ENCODE data around the gene VMAC. TPM values are rescaled to one million over a fixed set of nuclear protein-coding genes. Genes with fewer than 3 reads are reported as not detected.

The VMAC gene
- total RNA-seq, 2 donors from 2014 or later: 4.0 to 4.7 TPM

DNA sequence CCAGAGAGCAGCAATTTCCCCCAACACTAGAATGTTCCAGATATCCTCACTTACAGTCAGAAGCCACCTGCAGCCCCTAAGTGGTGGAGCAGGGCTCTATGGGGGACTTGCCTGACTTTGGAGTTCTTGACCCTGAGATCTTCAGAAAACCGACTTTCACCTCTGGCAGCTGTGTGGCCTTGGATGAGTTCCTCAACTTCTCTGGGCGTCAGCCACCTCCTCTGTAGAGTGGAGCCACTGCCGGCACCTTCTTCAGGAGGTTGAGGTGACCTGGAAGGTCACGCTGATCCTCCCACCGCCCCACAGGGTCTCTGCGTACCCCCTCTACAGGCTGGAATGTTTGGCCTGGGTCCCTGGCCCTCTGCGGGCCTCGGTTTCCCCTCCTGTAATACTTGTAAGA, 27.2 kb upstream of the VMAC start:
- Histone ChIP-seq H3K9ac (ENCODE audit: low read depth in 2 of 2, low read length in 2 of 2) (no peak overlapping the region), H3K4me1 (no peaks in the 10 kb centered on the region), H3K9me3 (no peaks in the 10 kb centered on the region), H3K4me3 (no peak overlapping the region), H3K36me3 (no peaks in the 10 kb centered on the region), H3K27ac (no peak overlapping the region), H3K27me3 (no peaks in the 10 kb centered on the region)
- TF ChIP-seq, protein P1, sequence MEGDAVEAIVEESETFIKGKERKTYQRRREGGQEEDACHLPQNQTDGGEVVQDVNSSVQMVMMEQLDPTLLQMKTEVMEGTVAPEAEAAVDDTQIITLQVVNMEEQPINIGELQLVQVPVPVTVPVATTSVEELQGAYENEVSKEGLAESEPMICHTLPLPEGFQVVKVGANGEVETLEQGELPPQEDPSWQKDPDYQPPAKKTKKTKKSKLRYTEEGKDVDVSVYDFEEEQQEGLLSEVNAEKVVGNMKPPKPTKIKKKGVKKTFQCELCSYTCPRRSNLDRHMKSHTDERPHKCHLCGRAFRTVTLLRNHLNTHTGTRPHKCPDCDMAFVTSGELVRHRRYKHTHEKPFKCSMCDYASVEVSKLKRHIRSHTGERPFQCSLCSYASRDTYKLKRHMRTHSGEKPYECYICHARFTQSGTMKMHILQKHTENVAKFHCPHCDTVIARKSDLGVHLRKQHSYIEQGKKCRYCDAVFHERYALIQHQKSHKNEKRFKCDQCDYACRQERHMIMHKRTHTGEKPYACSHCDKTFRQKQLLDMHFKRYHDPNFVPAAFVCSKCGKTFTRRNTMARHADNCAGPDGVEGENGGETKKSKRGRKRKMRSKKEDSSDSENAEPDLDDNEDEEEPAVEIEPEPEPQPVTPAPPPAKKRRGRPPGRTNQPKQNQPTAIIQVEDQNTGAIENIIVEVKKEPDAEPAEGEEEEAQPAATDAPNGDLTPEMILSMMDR (IDR thresholded peaks at IDR 0.05): no peak
- intact Hi-C loops (cut with DNase I): no loop called here
- no peak for DNase-seq

DNA sequence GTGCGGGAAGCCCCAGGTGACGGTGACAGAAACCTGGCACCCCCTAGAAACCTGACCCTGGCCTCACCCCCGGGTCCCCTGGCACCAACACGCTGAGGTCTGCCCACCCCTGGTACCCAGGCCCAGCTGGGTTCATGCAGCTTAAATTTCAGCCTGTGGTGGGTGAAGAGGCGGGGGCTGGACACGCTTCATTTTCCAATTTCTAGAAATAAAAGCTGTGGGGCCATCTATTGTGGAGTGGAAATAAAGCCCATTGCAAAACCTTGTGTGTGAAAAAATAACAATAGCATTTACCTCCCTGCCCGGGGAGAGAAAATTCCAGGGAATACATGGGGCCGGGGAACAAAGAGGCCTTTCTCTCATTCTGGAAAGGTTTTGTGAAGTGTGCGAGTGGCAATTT, 26.8 kb upstream of the VMAC start:
- intact Hi-C loops (cut with DNase I): no loop called here

GRCh38 chr19:5880196-5880595, 24.5 kb upstream of the VMAC start:
- no peak for DNase-seq
- H3K27ac ChIP-seq: no peak overlapping the region
- TF ChIP-seq, protein P1 (IDR thresholded peaks at IDR 0.05): no peak
- peak overlapping the region in 1 of 2 donors; percentile 12 for H3K9ac ChIP-seq (ENCODE audit: low read depth in 2 of 2, low read length in 2 of 2)
- no peak overlapping the region for H3K4me3 ChIP-seq
- H3K27me3 ChIP-seq: no peaks in the 10 kb centered on the region
- H3K36me3 ChIP-seq: no peaks in the 10 kb centered on the region
- intact Hi-C loops (cut with DNase I): no loop called here
- no peaks in the 10 kb centered on the region for H3K4me1 ChIP-seq
- no peaks in the 10 kb centered on the region for H3K9me3 ChIP-seq

More for the DNA sequence above, 26.8 kb upstream of the VMAC start:
- Histone ChIP-seq H3K4me3 (no peak overlapping the region), H3K9ac (ENCODE audit: low read depth in 2 of 2, low read length in 2 of 2) (no peak overlapping the region), H3K9me3 (no peaks in the 10 kb centered on the region), H3K27me3 (no peaks in the 10 kb centered on the region), H3K36me3 (no peaks in the 10 kb centered on the region), H3K4me1 (no peaks in the 10 kb centered on the region), H3K27ac (no peak overlapping the region)
- TF ChIP-seq, protein P1 (IDR thresholded peaks at IDR 0.05): no peak
- no peak for DNase-seq

DNA sequence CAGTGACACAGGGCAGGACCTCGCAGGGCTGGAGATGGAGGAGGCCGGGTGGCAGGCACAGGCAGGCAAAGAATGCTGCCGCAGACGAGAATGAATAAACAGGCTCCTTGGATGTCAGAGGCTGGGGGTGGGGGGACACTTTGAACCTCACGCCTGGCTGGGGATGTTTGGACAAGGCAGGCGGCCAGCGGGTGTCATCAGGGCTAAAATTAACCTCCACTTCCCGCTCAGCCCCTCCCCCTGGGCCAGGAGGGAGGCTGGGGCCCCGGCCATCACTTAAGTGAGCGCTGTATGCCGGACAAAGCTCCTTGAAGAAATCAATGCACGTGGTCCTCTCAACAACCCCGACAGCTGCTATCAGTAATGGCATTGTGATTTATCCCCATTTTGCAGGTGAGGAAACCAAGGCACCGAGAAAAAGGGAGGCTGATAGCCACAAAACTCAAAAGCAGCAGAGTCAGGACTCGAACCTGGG, 24.0 kb upstream of the VMAC start:
- DNase-seq: peak; percentile 44

DNA sequence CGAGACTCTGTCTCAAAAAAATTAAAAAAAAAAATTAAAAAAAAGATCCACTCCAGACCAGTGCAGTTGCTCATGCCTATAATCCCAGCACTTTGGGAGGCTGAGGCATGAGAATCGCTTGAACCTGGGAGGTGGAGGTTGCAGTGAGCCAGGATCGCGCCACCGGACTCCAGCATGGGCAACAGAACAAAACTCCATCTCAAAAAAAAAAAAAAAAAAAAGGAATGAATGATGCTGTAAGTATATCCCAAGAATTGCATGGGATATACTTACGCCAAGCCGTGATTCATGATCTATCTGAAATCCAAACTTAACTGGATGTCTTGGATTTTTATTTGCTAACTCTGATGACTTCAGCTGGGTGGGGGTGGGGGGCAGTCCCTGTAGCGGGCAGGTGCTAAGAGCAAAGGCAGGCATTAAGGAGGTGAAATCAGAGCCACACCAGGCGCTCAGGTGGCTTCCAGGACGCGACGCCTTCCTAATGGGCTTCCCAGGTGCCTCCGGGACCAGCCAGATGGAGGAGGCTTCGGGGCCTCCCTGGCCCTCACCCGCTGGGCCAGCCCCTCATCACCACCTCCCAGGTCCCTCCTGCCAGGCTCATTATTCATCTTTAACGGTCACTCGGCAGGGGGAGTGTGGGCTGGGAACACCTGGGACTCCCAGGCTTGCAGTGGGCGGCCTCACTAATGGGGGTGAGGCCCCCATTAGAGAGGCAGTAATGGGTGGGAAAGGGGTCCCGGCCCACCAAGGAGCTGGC, 23.0 kb upstream of the VMAC start:
- intact Hi-C loops (cut with DNase I): no loop called here
- Histone ChIP-seq H3K4me1 (no peaks in the 10 kb centered on the region), H3K9me3 (no peaks in the 10 kb centered on the region), H3K36me3 (no peaks in the 10 kb centered on the region), H3K27me3 (no peaks in the 10 kb centered on the region), H3K9ac (ENCODE audit: low read depth in 2 of 2, low read length in 2 of 2) (no peak overlapping the region), H3K27ac (no peak overlapping the region), H3K4me3 (no peak overlapping the region)
- TF ChIP-seq, protein P1 (IDR thresholded peaks at IDR 0.05): no peak
- DNase-seq: no peak

More for the DNA sequence above, 24.0 kb upstream of the VMAC start:
- Histone ChIP-seq H3K4me1 (no peaks in the 10 kb centered on the region), H3K36me3 (no peaks in the 10 kb centered on the region), H3K27ac (no peak overlapping the region), H3K9ac (ENCODE audit: low read depth in 2 of 2, low read length in 2 of 2) (no peak overlapping the region), H3K4me3 (no peak overlapping the region), H3K27me3 (no peaks in the 10 kb centered on the region), H3K9me3 (no peaks in the 10 kb centered on the region)
- intact Hi-C loops (cut with DNase I): no loop called here
- TF ChIP-seq, protein P1 (IDR thresholded peaks at IDR 0.05): no peak
